WERI-Rb-1 (cell line): Measurements from ENCODE around the gene MYO5A.

ENCODE experiments used
- DNase-seq: peaks from one replicate; pipeline ENCODE4 v3.0.0-alpha.2; 2020
- H3K27ac ChIP-seq: fragments of 250-450 bp; sonication (Bioruptor Pico); 2 replicates; pipeline ENCODE4 v1.5.1; 2020; ENCODE audit warnings: mild to moderate bottlenecking, moderate library complexity
- H3K27me3 ChIP-seq: fragments of 250-450 bp; sonication (Bioruptor Pico); 2 replicates; pipeline ENCODE4 v1.5.1; 2021; ENCODE audit warnings: mild to moderate bottlenecking, low read depth, moderate library complexity; ENCODE audit not compliant: insufficient read depth, severe bottlenecking
- H3K36me3 ChIP-seq: fragments of 250-450 bp; sonication (Bioruptor Pico); 2 replicates; pipeline ENCODE4 v1.5.1; 2020; ENCODE audit warnings: mild to moderate bottlenecking, moderate library complexity
- H3K4me3 ChIP-seq: 2 replicates; pipeline ENCODE4 v1.5.1; 2011; ENCODE audit warnings: low read depth, mild to moderate bottlenecking, control low read depth, low read length
- H3K9me3 ChIP-seq: fragments of 250-450 bp; sonication (Bioruptor Pico); 2 replicates; pipeline ENCODE4 v1.5.1; 2021; ENCODE audit warnings: mild to moderate bottlenecking, moderate library complexity; ENCODE audit not compliant: severe bottlenecking
- TF ChIP-seq, protein P1 (sequence below): IDR thresholded peaks from 2 replicates; pipeline ENCODE4 v1.5.1; 2011; ENCODE audit warnings: low read depth, mild to moderate bottlenecking, control low read depth, inconsistent platforms, low read length

The MYO5A gene

DNA sequence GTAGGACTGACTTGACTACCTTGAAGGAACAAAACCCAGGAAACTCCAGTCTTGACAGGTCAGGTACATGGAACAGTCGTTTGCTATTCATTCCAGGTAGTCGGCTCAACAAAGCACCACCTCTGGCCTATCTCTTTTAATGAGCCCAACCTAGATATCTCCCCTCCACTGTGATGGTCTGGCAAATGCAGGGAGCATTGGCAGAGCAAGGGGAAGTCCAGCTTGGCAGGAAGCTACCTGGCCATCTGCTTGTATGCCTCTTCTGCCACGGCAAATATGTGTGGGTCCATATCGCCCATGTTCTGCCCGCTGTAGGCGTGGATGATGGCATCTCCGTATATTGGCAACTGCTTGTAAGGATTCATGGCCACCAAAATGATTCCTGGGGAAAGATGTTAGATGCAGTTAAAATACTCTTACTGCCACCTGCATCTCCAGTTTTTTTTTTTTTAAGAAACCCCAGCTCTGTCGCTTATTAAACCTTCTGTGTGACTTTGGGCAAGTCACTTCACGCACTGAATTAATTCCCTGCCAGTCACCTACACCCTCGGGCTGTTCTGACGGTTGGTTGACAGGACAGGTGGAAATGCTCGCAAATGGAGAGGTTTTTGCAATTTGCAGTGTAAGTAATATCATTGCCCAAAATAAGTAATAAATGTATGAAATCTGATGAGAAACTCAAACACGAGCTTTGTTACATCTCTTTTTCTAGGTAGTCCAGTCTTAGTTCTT lies 249.9 kb downstream of the MYO5A start:
- H3K27ac ChIP-seq: no peak overlapping the region
- H3K4me3 ChIP-seq: no peak overlapping the region
- no peak for DNase-seq
- H3K36me3 ChIP-seq: peaks cover 28% of the 10 kb centered on the region
- no peaks in the 10 kb centered on the region for H3K9me3 ChIP-seq
- TF ChIP-seq, protein P1, sequence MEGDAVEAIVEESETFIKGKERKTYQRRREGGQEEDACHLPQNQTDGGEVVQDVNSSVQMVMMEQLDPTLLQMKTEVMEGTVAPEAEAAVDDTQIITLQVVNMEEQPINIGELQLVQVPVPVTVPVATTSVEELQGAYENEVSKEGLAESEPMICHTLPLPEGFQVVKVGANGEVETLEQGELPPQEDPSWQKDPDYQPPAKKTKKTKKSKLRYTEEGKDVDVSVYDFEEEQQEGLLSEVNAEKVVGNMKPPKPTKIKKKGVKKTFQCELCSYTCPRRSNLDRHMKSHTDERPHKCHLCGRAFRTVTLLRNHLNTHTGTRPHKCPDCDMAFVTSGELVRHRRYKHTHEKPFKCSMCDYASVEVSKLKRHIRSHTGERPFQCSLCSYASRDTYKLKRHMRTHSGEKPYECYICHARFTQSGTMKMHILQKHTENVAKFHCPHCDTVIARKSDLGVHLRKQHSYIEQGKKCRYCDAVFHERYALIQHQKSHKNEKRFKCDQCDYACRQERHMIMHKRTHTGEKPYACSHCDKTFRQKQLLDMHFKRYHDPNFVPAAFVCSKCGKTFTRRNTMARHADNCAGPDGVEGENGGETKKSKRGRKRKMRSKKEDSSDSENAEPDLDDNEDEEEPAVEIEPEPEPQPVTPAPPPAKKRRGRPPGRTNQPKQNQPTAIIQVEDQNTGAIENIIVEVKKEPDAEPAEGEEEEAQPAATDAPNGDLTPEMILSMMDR: no peak
- no peaks in the 10 kb centered on the region for H3K27me3 ChIP-seq

DNA sequence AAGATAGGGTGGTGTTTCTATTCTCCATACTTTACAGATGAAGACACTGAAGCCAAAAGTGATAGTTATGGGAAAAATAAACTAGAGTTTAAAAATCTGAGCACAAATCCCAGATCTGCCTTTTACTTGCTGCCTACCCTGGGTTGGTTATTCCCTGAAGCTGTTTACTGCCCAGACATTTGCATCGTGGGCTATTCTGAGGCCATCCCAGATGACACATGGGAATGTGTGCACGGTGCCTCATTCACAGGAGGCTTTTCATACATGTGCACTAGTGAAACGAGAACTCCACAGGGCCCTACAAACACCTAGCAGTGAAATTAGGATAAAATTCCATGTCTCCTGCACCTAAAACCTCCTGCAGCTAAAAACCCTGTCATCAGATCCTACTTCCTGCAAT lies 250.5 kb downstream of the MYO5A start:
- Histone ChIP-seq H3K36me3 (peaks cover 28% of the 10 kb centered on the region), H3K27ac (no peak overlapping the region), H3K4me3 (no peak overlapping the region), H3K9me3 (no peaks in the 10 kb centered on the region), H3K27me3 (no peaks in the 10 kb centered on the region)
- DNase-seq: no peak
- TF ChIP-seq, protein P1: no peak

DNA sequence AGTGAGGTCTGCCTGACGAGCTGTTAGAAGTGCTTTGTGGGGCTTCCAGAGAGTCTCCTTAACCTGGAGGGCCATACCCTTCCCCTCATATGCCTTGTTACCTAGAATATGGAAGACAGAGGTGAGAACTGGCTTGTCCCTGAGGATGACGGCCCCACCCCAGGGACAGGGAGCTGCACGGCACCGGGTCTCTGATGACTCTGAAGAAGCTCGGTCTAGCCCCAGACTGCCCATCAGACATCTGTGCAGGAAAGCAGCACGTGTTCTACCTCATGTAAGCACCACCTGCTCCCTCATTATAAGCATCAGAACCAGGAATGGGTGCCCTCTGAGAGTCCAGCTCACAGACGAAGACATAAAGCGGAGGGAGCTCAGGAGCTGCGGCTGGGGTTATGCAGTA lies 251.1 kb downstream of the MYO5A start:
- Histone ChIP-seq H3K27me3 (no peaks in the 10 kb centered on the region), H3K36me3 (peaks cover 31% of the 10 kb centered on the region), H3K4me3 (no peak overlapping the region), H3K9me3 (no peaks in the 10 kb centered on the region), H3K27ac (no peak overlapping the region)
- TF ChIP-seq, protein P1: no peak
- DNase-seq: no peak

DNA sequence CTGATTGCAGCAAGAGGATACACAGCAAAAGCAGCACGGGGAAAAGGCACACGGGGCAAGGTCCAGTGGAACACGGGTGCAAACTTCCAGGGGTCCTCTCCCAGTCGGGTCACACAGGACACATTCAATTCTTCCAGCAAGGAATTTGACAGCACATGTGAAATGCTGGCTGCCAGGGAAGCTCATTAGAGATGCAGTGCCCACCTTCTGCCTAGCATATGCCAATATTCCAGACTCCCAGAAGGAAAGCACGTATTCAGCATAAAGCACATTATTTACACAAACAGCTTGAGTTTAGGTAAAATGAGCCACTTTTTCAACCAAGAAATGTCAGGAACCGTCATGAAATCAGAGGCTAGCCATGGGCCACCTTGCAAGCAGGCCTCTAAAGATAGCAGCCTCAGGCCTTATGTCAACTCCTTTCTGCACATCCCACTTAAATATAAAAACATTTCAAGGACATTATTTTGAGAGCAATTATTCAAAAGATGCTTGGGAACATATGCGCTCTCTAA lies 252.4 kb downstream of the MYO5A start:
- TF ChIP-seq, protein P1: no peak
- no peak for DNase-seq
- Histone ChIP-seq H3K36me3 (peaks cover 43% of the 10 kb centered on the region), H3K9me3 (no peaks in the 10 kb centered on the region), H3K27me3 (no peaks in the 10 kb centered on the region), H3K4me3 (no peak overlapping the region), H3K27ac (no peak overlapping the region)

DNA sequence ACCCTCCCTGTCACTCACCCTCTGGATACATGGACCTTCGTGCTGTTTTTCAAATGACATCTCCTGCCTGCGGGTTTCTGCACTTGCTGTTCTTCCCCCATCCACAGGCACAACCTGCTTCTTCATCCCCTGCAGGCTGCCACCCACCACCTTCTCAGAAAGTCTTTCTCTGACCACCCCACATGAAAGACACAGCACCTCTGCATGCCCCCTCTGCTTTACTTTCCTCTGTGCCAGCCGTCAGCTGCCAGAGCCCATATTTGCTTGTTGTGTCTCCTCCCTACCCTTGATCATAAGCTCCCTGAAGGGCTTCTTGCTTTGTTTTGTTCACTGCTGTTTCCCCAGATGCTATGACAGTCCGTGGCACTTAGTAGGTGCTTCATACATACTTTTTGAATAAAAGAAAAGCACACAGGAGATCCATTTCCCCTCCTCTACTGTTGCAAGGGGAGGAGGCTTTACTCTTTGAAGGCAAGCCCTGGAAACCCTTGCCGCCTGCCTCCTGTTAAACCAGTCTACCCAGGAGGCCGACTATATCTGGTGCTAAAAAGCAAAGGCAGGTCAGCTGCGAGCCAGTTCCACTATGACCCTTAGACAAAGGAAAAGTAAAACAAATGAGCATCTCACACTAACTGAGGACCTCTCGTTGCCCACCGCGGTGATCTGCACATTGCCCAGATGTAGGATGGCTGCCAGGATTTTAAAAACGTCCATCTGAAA lies 265.0 kb downstream of the MYO5A start:
- TF ChIP-seq, protein P1: no peak
- H3K36me3 ChIP-seq: peaks cover 13% of the 10 kb centered on the region
- DNase-seq: no peak
- no peaks in the 10 kb centered on the region for H3K27me3 ChIP-seq
- no peaks in the 10 kb centered on the region for H3K9me3 ChIP-seq
- H3K4me3 ChIP-seq: no peak overlapping the region
- no peak overlapping the region for H3K27ac ChIP-seq
